ENCODE data around the gene MLPH.

- TF ChIP-seq POLR2A (IDR thresholded peaks at IDR 0.05; ENCODE audit: low read length) (no peak), GATA1 (IDR thresholded peaks at IDR 0.05; ENCODE audit: low read depth, low read length) (no peak)
Observed at GRCh38 chr2:237486819-237487448, at the start of gene MLPH.

All from erythroblast (primary cell).